NCI-H69 (cell line): Measurements from ENCODE around the gene HAO1.

Experiments
- DNase-seq: peaks from one replicate; lab custom pipeline; 2025; lab: John Stamatoyannopoulos, UW

The HAO1 gene

DNA sequence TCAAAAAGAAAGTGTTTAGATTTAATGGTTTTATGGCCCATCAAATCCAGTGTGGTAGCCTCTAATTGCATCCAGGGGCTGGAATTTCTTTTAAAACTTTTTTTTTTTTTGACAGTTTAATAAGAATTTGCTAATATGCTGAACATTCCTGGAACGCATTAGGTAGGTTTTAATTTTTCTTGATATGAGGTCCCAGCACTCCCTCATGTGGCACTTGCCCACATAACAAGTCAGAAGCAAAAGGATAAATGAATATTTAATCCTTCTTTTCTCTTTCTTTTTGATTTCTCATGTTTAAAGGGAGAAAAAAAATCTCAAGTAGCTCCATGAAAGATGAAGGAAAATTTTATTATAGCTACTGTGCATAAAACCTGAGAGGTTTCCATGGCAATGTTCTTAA is 13.5 kb downstream of the HAO1 start:
- peak; percentile 60 for DNase-seq

DNA sequence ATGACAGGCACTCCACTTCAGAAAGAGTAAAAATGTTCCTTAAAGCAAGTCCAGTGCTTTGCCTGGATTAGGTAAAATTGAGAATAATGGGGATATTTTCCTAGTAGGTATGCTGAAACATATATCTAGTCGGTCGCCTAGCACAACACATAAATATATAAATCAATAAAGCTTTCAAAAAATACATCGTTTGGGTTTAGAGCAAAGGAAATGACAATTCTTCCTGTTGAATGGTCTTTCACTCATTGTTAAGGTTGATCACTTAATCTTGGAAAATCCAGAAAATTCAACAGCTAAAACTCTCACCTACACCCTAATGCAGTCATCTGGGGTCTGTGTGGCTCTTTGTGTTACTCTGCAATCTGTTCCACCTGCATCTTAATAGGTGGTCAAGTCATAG is 13.9 kb downstream of the HAO1 start:
- no peak for DNase-seq

DNA sequence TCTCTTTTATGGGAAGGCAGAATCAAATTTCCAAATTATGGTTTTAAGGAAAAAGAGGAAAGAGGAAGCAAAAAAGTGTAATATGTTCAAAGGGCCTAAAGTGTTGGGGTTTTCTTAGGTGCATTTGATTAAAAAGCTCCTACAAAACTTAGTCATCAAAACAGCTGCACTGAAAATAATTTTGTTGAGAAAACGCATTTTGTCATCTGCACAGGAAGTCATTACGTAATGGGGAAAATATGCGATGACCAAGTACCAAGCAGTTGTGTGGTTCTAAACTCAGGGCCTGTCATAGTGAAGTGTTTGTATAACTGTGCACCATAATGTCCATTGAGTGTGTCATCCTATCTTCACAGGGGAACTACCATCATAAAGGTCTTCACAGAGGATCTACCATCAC is 15.6 kb downstream of the HAO1 start:
- DNase-seq = no peak

DNA sequence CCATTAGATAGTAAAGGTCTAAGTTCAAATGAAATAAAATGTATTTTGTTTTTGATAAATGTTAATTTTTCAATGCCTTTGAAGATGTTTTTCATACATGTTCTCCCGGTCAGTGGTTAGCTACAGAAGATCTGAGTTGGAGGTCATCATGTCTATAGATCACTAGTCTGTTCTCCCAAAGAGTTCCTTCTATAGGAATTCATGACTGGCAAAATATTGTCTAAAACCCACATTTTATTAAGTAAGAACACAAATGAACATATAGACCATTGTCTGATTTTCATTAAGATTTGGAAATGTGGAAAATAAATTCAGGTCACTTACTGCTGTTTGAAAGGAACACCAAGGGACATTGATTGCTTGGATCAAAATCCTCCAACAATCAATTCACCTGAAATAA is 23.6 kb downstream of the HAO1 start:
- DNase-seq = no peak

DNA sequence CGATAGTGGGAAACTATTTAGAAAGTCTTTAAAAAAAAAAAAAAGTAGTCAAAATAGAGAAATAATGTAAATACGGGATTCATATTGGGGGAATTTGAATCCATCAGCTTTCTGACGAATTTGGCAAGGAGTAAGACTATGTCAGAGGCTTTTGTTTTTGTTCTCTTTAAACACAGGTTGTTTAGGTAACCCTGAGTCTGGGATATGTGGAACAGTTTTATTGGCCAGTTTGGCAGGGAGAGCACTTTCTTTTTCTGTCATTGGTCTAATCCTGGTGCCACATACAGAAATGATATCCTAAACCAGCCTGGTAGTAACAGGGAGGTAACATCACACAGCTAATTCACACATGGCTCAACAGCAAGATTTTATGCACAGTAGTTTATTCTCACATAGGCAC is 27.7 kb downstream of the HAO1 start:
- DNase-seq = no peak

DNA sequence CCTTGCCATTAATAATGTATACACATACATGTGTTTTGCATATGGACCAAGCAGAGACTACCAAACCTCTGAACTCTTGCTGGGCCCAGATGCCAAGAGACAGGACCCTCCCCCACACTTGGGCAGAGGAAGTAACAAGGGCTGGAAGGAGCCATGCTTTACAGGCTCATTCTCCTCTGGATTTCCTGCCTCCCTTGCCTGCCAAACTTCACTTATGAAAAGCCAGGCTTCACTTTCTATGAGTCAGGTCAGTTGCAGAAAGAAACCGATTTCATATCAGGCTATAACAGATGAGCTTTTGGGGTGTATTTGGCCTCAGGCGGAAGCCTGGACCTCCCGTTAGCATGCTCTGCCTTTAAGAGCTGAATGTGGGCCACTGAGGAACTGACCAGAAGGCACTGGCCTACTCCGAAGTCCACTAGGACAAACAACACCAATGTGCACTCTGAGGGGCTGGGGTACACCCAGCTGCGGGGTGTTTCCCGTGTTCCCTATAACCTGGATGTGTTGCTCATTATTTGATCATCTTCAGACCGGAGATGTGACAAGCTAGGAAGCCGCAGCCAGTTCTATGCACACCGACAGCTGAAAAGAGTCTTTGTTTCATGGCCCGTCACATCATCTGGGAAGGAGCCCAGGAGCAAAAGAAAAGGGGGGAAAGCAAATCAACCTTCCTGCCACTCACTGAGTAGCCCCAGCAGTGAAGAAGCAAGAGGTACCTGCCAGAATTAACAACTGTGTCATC is 28.5 kb downstream of the HAO1 start:
- no peak for DNase-seq

DNA sequence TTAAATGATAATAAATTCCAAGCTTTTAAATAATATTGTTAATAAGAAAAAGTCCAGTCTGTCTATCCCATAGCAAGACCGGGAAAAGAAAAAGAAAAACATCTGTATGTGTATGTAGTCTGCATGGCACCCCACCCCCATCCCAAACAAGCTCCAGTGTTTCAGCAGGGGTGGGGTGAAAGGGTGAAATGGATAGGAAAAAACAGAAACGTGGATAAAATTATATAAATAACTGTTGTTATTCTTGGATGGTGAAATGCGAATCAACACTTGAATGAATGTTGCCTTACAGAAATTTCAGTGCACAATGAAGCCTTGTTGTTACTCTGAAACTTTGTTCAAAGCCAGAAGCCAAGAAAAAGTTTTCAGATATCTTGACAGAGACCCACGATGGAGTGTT is 31.4 kb downstream of the HAO1 start:
- DNase-seq = no peak

DNA sequence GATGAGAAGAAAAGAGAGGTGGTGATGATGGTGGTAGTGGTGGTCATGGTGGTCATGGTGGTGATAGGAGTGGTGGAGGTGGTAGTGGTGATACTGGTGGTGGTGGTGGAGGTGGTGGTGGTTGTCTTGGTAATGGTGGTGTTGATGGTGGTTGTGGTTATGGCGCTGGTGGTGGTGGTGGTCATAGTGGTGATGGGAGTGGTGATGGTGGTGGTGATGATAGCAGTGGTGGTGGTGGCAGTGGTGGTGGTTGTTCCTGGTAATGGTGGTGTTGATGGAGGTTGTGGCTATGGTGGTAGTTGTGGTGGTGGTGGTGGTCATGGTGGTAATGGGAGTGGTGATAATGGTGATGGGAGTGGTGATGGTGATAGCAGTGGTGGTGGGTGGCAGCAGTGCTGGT is 36.8 kb downstream of the HAO1 start:
- no peak for DNase-seq

DNA sequence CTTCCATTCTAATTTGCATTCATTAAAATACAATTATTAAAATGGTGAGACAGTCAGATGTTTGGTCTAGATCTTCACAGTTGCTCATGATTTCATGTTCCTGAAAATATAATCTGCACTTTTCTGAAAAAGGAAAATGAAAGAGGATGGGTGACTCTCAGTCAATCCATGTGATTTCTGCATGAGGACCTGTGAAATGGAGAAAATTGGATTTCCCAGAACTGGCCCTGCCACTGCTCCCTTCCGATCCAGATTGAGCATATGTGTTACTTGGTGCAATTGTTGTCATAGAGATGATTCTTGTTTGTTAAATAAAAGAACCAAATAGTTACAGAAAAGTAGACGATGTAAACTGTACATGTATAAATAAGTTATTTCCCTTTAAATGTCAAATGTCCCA is 37.4 kb downstream of the HAO1 start:
- no peak for DNase-seq

DNA sequence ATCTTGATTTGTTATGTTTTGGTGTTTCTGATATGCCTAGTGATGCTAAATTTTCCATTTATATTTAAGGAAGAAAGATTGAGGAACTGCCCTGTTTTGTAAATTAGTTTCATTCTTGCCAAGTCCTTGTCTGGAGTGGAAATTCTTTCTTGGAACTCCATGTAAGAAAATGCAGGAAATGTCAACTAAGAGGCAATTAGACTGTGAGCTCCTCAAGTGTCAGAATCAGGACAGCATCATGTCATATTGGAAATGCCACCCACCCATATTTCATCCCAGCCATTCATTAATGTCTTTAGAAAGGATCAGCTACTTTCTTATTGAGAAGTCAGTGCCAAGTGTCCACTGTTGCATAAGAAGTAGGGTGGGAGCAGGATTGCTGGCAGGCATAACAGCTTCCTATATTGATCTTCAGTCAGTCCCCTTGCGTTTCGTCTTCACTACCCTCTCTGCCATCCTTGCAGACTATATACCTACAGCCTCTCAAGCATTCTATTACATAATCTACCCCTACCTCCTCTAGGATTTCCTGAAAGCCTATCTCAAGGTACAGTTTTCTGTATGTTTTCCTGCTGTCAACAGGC is 42.4 kb downstream of the HAO1 start:
- no peak for DNase-seq

DNA sequence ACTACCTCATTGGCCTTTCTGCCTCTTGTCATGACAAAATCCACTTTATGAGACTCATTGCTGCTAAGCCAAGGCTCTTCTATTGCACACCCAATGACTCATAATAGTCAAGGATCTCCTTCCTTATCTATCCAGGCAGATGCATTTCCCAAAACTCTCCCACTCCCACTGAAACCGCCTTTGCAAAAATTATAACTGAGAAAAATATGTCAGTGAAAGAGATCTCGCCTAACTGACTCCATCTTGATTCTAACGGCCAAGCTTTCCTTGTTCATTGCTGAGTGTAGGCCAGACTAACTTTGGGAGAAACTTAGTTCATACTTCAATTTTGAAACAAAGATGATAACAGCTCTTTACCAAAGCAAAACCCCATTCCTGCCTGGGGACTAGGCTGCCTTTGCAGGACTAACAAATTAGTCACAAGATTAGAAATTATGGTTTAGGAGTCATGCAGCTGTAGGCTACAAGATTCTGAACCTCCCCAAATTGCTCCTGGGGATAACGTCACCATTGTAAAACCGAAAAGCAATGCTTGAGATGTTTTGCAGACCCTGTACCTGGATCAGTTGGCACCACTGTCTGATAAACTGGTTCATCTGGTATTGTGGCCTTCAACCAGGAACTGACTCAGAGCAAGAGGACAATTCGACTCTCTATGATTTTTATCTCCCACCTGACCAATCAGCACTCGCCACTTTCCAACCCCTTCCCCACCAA is 47.1 kb downstream of the HAO1 start:
- no peak for DNase-seq

DNA sequence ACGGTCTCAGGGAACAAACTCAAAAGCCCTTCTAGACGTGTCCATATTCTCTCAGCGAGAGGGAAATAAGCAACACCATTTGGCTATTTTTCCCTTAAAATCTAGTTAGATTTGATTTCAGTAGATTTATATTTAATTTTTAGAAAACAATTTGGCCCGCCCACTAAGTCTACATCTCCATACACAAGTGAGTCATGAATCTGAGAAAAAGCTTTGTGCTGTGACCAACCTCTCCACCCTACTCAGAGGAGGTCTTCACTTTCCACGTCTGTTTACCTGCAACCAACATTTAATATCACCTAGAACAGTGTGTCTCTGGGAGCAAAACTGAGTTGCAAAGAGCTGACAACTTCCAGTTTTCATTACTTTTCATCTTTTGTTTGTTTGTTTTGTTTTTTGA is 48.6 kb downstream of the HAO1 start:
- no peak for DNase-seq

DNA sequence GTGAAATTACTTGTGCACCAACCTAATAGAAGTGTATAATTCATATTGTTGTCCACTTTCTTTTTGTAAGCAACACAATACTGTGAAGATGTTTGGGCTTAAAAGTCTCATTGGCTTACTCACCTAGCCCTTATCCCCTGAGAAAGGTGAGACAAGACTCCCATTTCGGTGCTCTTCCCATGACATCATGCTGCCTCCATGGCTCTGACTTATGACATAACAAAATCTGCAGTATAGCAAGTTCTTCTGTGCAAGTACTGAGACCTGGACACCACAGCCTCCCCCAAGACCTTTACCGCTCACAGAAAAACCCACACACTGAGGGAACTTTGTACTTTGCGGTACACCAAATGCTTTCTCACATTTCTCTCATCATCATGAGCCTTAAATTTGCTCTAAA is 50.5 kb downstream of the HAO1 start:
- no peak for DNase-seq

DNA sequence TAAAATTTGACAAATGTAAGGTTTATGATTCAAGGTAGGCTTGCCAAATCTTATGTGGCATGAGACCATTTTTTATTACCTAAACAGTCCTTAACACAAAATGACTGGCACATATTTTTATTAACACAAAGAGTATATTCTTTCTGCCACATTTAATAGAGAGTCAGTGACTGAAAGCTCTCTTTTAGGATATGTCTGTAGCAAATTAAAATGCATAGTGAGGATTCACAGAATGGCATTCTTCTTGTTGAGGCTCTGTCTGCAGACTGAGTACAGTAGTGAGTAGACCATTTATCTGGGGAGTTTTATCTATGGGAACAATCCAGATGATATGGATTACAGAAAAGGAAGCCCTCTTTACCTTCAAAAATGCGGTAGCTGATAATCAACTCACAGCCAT is 56.5 kb downstream of the HAO1 start:
- DNase-seq = no peak

DNA sequence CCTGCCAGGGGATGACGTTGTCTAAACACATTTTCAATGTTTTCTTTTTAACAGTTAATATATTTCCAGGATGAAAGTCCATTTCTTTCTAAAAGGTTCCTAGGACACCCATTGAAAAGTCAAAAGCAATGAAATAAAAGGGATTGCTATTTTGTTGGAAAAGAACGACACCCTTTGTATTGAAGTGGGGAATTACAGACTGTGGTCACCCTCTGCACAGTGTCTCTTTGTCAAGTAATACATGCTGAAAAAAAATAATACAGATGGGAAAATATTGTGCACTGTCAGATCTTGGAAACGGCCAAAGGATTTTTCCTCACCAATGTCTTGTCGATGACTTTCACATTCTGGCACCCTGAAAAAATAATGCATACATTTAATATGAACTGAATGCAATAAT is 56.9 kb downstream of the HAO1 start:
- DNase-seq = no peak

DNA sequence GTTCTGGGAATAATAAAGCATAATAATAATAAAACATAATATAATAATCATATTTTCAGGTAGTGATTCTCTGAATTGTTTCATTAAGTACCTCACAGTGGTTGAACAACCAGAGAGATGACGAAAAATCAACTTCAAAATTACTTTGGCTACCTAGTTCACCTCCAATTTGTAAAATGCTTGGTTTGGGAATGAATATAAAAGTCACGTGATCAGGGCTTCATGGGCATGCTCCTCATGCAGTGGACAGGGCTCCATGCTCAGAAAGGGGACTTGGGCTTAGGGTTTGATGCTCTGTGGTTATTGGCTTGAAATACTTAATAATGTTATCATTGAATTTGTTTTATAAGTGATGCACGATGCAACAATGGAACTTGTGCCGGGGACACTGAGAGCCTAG is 58.2 kb downstream of the HAO1 start:
- no peak for DNase-seq

DNA sequence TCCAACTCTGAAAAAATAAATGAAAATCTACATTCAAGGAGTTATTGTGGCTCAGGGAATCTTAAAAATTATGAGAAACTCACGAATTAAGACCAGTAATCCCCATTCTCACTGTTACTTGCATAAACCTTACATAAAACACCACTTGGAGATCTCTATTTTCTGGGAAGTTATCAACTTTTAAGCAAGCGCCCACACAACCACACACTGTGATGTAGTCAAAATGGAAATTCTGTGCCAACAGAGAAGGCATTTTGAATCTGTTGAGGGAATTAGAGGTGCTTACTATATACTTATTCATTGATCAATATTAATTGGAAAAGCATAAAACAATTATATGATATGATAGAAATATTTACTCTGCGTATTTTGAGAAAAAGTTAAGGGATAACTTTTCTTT is 58.7 kb downstream of the HAO1 start:
- no peak for DNase-seq

DNA sequence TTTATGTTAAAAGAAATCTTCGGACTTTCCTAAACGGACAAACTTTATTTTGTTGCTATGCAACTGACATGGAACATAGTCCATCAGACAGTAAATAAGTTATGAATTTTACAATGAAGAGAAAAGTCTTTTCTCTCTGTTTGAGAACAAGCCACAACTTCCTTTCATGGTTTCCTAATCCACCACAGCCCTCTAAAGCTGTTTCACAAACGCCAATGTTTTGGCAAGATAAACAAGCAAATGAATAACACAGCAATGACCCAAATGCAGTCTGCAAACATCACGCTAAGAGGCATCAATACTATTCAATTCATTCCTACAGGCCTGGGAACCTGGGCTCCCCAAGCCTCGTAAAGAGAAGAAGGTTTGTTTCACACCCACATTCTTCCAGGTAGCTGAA is 60.4 kb downstream of the HAO1 start:
- DNase-seq = peak; percentile 64

DNA sequence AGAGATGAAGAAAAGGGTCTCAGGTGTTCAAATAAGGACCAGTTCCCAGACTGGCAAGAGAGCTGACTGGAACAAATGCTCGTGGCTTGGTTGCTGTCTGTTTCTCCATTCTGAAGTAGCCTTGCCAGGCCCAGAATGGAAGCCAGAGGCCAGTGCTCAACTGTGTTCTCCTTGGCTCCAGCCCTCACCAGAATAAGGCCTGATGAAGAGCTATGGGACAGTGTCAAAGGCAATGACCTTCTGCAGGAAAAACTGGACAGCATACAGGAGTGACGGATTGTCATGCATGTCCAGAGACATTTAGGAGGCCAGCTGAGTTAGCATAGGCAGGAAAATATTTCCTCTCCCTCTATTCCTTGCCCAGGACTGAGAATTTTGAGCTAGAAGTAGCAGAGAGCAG is 72.2 kb downstream of the HAO1 start:
- DNase-seq = no peak

DNA sequence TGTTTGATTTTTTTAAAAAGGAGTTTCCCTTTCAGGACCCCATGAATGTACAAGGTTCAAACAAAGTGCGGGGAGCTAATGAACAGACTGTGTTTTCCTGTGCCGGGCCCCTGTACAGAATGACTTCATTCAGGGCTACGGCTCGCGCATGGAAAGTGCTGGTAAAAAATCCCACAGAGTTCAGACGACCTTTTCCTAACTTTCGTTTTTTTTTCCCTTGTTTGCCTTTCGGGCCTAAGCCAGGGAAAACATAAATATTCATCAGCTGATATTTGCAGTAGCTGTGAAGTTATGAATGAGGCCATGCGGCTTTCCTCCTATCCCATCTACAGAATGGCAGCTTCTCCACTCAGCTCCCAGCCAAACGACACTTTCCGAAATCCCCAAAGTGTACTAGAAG is 74.0 kb downstream of the HAO1 start:
- no peak for DNase-seq

DNA sequence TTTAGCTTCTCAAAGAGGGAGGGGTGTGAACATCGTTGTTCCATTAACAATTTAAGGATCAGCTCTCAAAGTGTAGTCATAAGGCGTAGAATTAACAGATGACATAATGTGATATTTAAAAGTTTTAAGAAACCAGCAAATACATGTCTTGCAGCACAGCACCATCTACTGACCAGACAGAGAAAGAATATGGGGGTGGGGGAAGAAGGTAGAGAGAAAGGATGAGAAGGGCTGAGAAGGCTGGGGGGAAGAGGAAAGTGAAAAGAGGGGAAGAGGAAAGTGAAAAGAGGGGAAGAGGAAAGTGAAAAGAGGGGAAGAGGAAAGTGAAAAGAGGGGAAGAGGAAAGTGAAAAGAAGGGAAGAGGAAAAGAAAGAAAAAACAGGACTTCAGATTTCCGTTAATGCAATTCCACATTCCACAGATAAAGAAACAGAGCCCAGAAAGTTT is 80.9 kb downstream of the HAO1 start:
- DNase-seq = peak; percentile 84

DNA sequence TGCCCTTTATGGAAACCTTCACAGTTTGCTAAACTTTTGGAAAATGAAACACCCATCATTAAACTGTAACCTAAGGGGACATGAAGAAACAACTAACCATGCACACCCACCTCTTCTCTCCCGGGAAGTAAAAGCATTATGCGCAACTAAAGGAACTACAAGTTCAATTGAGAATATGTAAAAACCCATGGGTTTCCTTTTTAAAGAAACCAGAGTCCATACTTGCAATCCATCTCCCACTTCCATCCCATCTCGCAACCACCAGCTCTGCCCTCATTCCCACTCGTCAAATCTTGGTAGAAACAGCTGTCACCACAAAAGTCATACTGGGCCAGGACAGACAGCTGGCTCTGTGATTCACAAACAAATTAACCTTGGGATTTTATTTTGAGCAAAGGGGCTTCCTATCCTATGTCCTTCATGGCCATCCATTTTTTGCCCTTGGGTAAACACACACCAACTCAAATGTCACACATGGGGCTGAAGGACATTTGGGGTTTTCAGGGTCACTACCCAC is 81.5 kb downstream of the HAO1 start:
- DNase-seq = peak; percentile 59

DNA sequence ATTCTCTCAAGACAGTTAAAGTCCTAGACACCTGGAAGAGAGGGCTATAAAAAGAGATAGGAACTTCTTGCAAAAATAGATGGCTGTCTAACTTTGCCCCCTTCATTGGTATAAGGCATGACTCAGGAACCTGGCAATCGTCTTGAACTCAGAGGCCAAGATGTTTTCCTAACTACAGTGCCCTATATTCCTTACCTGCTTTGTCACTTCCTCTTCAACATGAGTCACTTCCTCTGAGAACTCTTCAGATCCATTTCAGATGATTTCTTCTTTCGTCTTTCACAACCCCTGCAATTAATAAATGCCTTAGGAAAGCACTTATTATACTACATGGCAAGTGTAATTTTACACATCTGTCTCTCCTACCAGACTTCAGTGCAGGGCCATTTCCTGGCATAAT is 83.5 kb downstream of the HAO1 start:
- DNase-seq = peak; percentile 32
